Fibroblast of lung (primary cell): Measurements from ENCODE around the gene CDC20B. TPM values are rescaled to one million over a fixed set of nuclear protein-coding genes. Genes with fewer than 3 reads are reported as not detected.

Experiments used
- DNase-seq, 2 donors: peaks; one replicate each; pipeline versions ENCODE4 v3.0.0 to v3.0.0-alpha.2; 2010; ENCODE audit warnings: low read depth in 2 of 2
- H2AFZ ChIP-seq: 2 replicates; pipeline ENCODE4 v1.5.1; 2012; ENCODE audit warnings: low read length, control low read depth, inconsistent platforms
- H3K27ac ChIP-seq: 2 replicates; pipeline ENCODE4 v1.5.1; 2011; ENCODE audit warnings: low read length, control low read depth; ENCODE audit not compliant: insufficient read depth
- H3K27me3 ChIP-seq: 2 replicates; pipeline ENCODE4 v1.5.1; 2011; ENCODE audit warnings: mild to moderate bottlenecking, low read length; ENCODE audit not compliant: control insufficient read depth, insufficient read depth
- H3K36me3 ChIP-seq: 2 replicates; pipeline ENCODE4 v1.5.1; 2011; ENCODE audit warnings: low read length; ENCODE audit not compliant: control insufficient read depth, insufficient read depth
- H3K4me1 ChIP-seq: 2 replicates; pipeline ENCODE4 v1.5.1; 2011; ENCODE audit warnings: low read length; ENCODE audit not compliant: control insufficient read depth, insufficient read depth; ENCODE audit errors: extremely low read depth
- H3K4me2 ChIP-seq: 2 replicates; pipeline ENCODE4 v1.5.1; 2011; ENCODE audit warnings: low read length, control low read depth; ENCODE audit not compliant: insufficient read depth; ENCODE audit errors: extremely low read depth
- H3K4me3 ChIP-seq, 4 experiments: fragments of 200-600 bp in 1 of 4; sonication (generic) in 1 of 4; replicated peaks in 1 of 4; 2 replicates each; pipeline ENCODE4 v1.5.1; 2011 to 2016; ENCODE audit warnings: low read length in 4 of 4, low read depth in 3 of 4, mild to moderate bottlenecking in 3 of 4, control low read depth in 2 of 4, inconsistent platforms in 1 of 4, mixed read lengths in 1 of 4; ENCODE audit not compliant: insufficient read depth in 1 of 4; ENCODE audit errors: control extremely low read depth in 1 of 4
- H3K79me2 ChIP-seq: 2 replicates; pipeline ENCODE4 v1.5.1; 2012; ENCODE audit warnings: mild to moderate bottlenecking, low read length, inconsistent platforms; ENCODE audit not compliant: control insufficient read depth, insufficient read depth
- H3K9ac ChIP-seq: 2 replicates; pipeline ENCODE4 v1.5.1; 2011; ENCODE audit warnings: mild to moderate bottlenecking, low read length, control low read depth; ENCODE audit not compliant: insufficient read depth
- H3K9me3 ChIP-seq: 2 replicates; pipeline ENCODE4 v1.5.1; 2012; ENCODE audit warnings: low read depth, low read length; ENCODE audit not compliant: control insufficient read depth, insufficient read depth
- H4K20me1 ChIP-seq: 2 replicates; pipeline ENCODE4 v1.5.1; 2011; ENCODE audit warnings: low read length; ENCODE audit not compliant: control insufficient read depth, insufficient read depth; ENCODE audit errors: extremely low read depth
- CTCF ChIP-seq, 2 donors: IDR thresholded peaks in 1 of 2; conservative IDR thresholded peaks in 1 of 2; 1 replicate in 1 of 2; 2 replicates in 1 of 2; pipeline ENCODE4 v1.5.1; 2011 to 2012; ENCODE audit warnings: low read length in 2 of 2, control low read depth in 1 of 2, inconsistent platforms in 1 of 2, low read depth in 1 of 2, mild to moderate bottlenecking in 1 of 2
- EZH2 ChIP-seq: IDR thresholded peaks from 2 replicates; pipeline ENCODE4 v1.5.1; 2012; ENCODE audit warnings: low read length, control low read depth, mild to moderate bottlenecking; ENCODE audit errors: missing control alignments
- polyA plus RNA-seq, 2 donors: library from polyadenylated mRNA; depleted of rRNA in 1 of 2; stranded (reverse) in 1 of 2; unstranded in 1 of 2; fragments of >200 nt; gene quantifications; 2 replicates each; pipeline ENCODE4 v1.2.1, GENCODE V29; 2011 to 2012; ENCODE audit warnings: missing spikeins in 1 of 2
- total RNA-seq: library from RNA; depleted of rRNA; stranded (reverse); fragments of >200 nt; gene quantifications from 2 replicates; pipeline ENCODE4 v1.2.1, GENCODE V29; 2014

The CDC20B gene
- total and polyA plus RNA-seq, 2 donors (not counting 1 experiment from before 2014, with no cell fraction given): under 0.01 TPM; not detected in 1

- DNase-seq: no peak
- H3K4me3 ChIP-seq: no peak overlapping the region
- TF ChIP-seq CTCF (conservative IDR thresholded peaks at IDR 0.05 in 1 of 2, IDR thresholded peaks at IDR 0.05 in 1 of 2; ENCODE audit: low read depth in 1 of 2, low read length in 2 of 2) (no peak), EZH2 (no peak)
- no peak overlapping the region for H3K27ac ChIP-seq
- no peaks in the 10 kb centered on the region for H3K36me3 ChIP-seq
- H3K4me1 ChIP-seq: no peaks in the 10 kb centered on the region
- H3K79me2 ChIP-seq: no peaks in the 10 kb centered on the region
- H3K9me3 ChIP-seq: no peaks in the 10 kb centered on the region
- H3K27me3 ChIP-seq: no peaks in the 10 kb centered on the region
- no peaks in the 10 kb centered on the region for H4K20me1 ChIP-seq
- no peak overlapping the region for H3K9ac ChIP-seq
- H3K4me2 ChIP-seq: no peak overlapping the region
- no peak overlapping the region for H2AFZ ChIP-seq
Measured at GRCh38 chr5:55070968-55071367, 102.0 kb downstream of the CDC20B start.

- Histone ChIP-seq H3K27me3 (no peaks in the 10 kb centered on the region), H4K20me1 (no peaks in the 10 kb centered on the region), H3K27ac (no peak overlapping the region), H3K79me2 (no peaks in the 10 kb centered on the region), H3K36me3 (no peaks in the 10 kb centered on the region), H3K4me2 (no peak overlapping the region), H3K4me1 (no peaks in the 10 kb centered on the region), H2AFZ (no peak overlapping the region), H3K4me3 (no peak overlapping the region), H3K9ac (no peak overlapping the region), H3K9me3 (no peaks in the 10 kb centered on the region)
- TF ChIP-seq EZH2: no peak
- no peak for TF ChIP-seq CTCF (conservative IDR thresholded peaks at IDR 0.05 in 1 of 2, IDR thresholded peaks at IDR 0.05 in 1 of 2; ENCODE audit: low read depth in 1 of 2, low read length in 2 of 2)
- no peak for DNase-seq
Measured at GRCh38 chr5:55066277-55066676, 106.7 kb downstream of the CDC20B start.

- Histone ChIP-seq H3K4me3 (no peak overlapping the region), H3K9me3 (no peaks in the 10 kb centered on the region), H3K9ac (no peak overlapping the region), H3K4me1 (no peaks in the 10 kb centered on the region), H3K27me3 (no peaks in the 10 kb centered on the region), H3K36me3 (no peaks in the 10 kb centered on the region), H4K20me1 (no peaks in the 10 kb centered on the region), H3K27ac (no peak overlapping the region), H2AFZ (no peak overlapping the region), H3K79me2 (no peaks in the 10 kb centered on the region), H3K4me2 (no peak overlapping the region)
- TF ChIP-seq CTCF (conservative IDR thresholded peaks at IDR 0.05 in 1 of 2, IDR thresholded peaks at IDR 0.05 in 1 of 2; ENCODE audit: low read depth in 1 of 2, low read length in 2 of 2): no peak
- no peak for TF ChIP-seq EZH2
- DNase-seq: no peak
Measured at GRCh38 chr5:55064523-55064922, 108.5 kb downstream of the CDC20B start.
